Testis (tissue), 2 donors: Measurements from ENCODE around the gene AZU1.

Experiments
- CTCF ChIP-seq, 3 experiments: fragments of 450-650 bp in 2 of 3; fragments of 200-600 bp in 1 of 3; sonication (generic) in 1 of 3; IDR thresholded peaks; one replicate each; pipeline ENCODE4 v1.5.1; 2016 to 2019; ENCODE audit warnings: antibody characterized with exemption in 3 of 3, mild to moderate bottlenecking in 2 of 3, moderate library complexity in 1 of 3
- POLR2A ChIP-seq: fragments of 450-650 bp; IDR thresholded peaks from one replicate; pipeline ENCODE4 v1.6.1; 2017; ENCODE audit warnings: antibody characterized with exemption, mild to moderate bottlenecking, moderate library complexity

- TF ChIP-seq CTCF (IDR thresholded peaks at IDR 0.05) (no peak), POLR2A (no peak)
Measured at GRCh38 chr19:867301-867793, 39.7 kb downstream of the AZU1 start.
